WTC11 (cell line): ENCODE results near the gene SSR2. TPM values are rescaled to one million over a fixed set of nuclear protein-coding genes. Genes with fewer than 3 reads are reported as not detected.

Source experiments
- ATAC-seq: fragments of 200-7000 bp; cut with Tn5 transposase; 2 replicates; pipeline ENCODE4 v1.10.0; 2021; ENCODE audit warnings: mild to moderate bottlenecking, moderate library complexity
- CTCF ChIA-PET: fragments of 300-600 bp; sonication (Branson Sonifier 250); formaldehyde crosslinking; loops from one replicate; lab custom pipeline; 2021; ENCODE audit warnings: antibody characterized with exemption; lab: Charles Lee
- POLR2A ChIA-PET: fragments of 350-600 bp; sonication (Branson Sonifier 250); formaldehyde crosslinking; loops from one replicate; lab custom pipeline; 2021; ENCODE audit warnings: antibody characterized with exemption; lab: Charles Lee
- DNase-seq: peaks from one replicate; pipeline ENCODE4 v3.0.0; 2021; ENCODE audit warnings: low spot score
- H3K27ac Mint-ChIP-seq: 2 replicates; pipeline ENCODE4 v1.8.0; 2021; ENCODE audit warnings: mixed read lengths
- H3K27me3 Mint-ChIP-seq: 2 replicates; pipeline ENCODE4 v1.8.0; 2021; ENCODE audit warnings: low read depth, mild to moderate bottlenecking, moderate library complexity, mixed read lengths
- H3K36me3 Mint-ChIP-seq: 2 replicates; pipeline ENCODE4 v1.8.0; 2021; ENCODE audit warnings: mixed read lengths
- H3K4me1 Mint-ChIP-seq: 2 replicates; pipeline ENCODE4 v1.8.0; 2022; ENCODE audit warnings: mixed read lengths
- H3K4me3 Mint-ChIP-seq: 2 replicates; pipeline ENCODE4 v1.8.0; 2021; ENCODE audit warnings: mild to moderate bottlenecking, moderate library complexity, mixed read lengths
- H3K9me3 Mint-ChIP-seq: 2 replicates; pipeline ENCODE4 v1.8.0; 2021; ENCODE audit warnings: mixed read lengths
- AR ChIP-seq: fragments of 250-450 bp; sonication (Bioruptor Pico); IDR thresholded peaks from 2 replicates; pipeline ENCODE4 v1.9.0; 2021; ENCODE audit warnings: mild to moderate bottlenecking
- ATF3 ChIP-seq: sonication (generic); formaldehyde crosslinking; conservative IDR thresholded peaks from 2 replicates; pipeline ENCODE4 v1.8.1; 2022; ENCODE audit warnings: mild to moderate bottlenecking, missing genetic modification reagents
- ESRRA ChIP-seq: sonication (generic); formaldehyde crosslinking; IDR thresholded peaks from 2 replicates; pipeline ENCODE4 v1.8.1; 2022; ENCODE audit warnings: mild to moderate bottlenecking, missing genetic modification reagents, borderline replicate concordance
- KAT7 ChIP-seq: sonication (generic); formaldehyde crosslinking; IDR thresholded peaks from 2 replicates; pipeline ENCODE4 v1.8.1; 2023; ENCODE audit warnings: missing genetic modification reagents, mild to moderate bottlenecking, borderline replicate concordance
- NFE2L1 ChIP-seq: sonication (generic); formaldehyde crosslinking; IDR thresholded peaks from 2 replicates; pipeline ENCODE4 v1.8.1; 2023; ENCODE audit warnings: missing genetic modification reagents
- PREB ChIP-seq: sonication (generic); formaldehyde crosslinking; IDR thresholded peaks from 2 replicates; pipeline ENCODE4 v1.8.1; 2022; ENCODE audit warnings: mild to moderate bottlenecking, missing genetic modification reagents, moderate library complexity, borderline replicate concordance
- RORB ChIP-seq: fragments of 250-450 bp; sonication (Bioruptor Pico); IDR thresholded peaks from 2 replicates; pipeline ENCODE4 v1.9.0; 2021; ENCODE audit warnings: mild to moderate bottlenecking
- TP53 ChIP-seq: sonication (generic); formaldehyde crosslinking; IDR thresholded peaks from 2 replicates; pipeline ENCODE4 v1.8.1; 2023; ENCODE audit warnings: mild to moderate bottlenecking, missing genetic modification reagents
- ZNF219 ChIP-seq: sonication (generic); formaldehyde crosslinking; IDR thresholded peaks from 2 replicates; pipeline ENCODE4 v1.8.0; 2023; ENCODE audit warnings: missing genetic modification reagents, mild to moderate bottlenecking, borderline replicate concordance
- total RNA-seq: library from RNA; stranded (reverse); gene quantifications from 3 replicates; pipeline ENCODE4 v1.2.3, GENCODE V29; 2021

The SSR2 gene
- total RNA-seq, 1 experiment from 2014 or later: 175 TPM

DNA sequence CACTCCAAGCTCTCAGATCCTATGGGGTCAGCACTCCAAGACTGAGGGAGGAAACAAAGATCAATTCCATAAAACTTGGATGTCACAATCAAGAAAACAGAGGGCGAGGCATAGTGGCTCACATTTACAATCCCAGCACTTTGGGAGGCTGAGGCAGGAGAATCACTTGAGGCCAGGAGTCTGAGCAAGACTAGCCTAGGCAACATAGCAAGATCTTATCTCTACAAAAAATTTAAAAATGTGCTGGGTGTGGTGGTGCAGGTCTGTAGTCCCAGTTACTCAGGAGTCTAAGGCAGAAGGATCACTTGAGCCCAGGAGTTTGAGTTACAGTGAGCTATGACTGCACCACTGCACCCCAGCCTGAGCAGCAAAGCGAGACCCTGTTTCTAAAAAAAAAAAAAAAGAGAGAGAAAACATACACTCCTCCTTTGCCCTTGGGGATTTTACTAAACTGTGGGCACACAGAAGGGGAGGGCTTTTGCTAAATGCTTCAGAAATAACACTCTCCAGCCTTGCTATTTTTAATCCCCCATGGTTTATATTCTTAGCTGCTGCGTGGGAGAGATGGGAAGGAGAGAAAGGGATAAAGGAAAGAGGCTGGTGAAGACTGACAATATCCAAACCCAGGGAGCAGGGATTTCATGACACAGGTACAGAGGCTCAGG is 60.5 kb downstream of the SSR2 start:
- no peak for TF ChIP-seq ATF3 (CRISPR knock-in tag)
- TF ChIP-seq ESRRA (CRISPR knock-in tag): no peak
- no peak for TF ChIP-seq KAT7 (CRISPR knock-in tag)
- no peak for TF ChIP-seq RORB (CRISPR knock-in tag)
- no peak for TF ChIP-seq TP53 (CRISPR knock-in tag)
- no peak for TF ChIP-seq PREB
- TF ChIP-seq ZNF219 (CRISPR knock-in tag): no peak
- no peak for TF ChIP-seq NFE2L1 (CRISPR knock-in tag)
- no peak for TF ChIP-seq AR (CRISPR knock-in tag)
- Mint-ChIP-seq H3K27ac (peak overlapping the region; percentile 23; the same call in 1 of the 2 replicates), H3K4me3 (no peak overlapping the region), H3K27me3 (no peaks in the 10 kb centered on the region), H3K36me3 (peaks cover 63% of the 10 kb centered on the region), H3K4me1 (no peaks in the 10 kb centered on the region), H3K9me3 (no peaks in the 10 kb centered on the region)
- CTCF ChIA-PET: interaction anchor here (1.0 kb wide), 1 partner anchor 18 kb away, joined by 3 read pairs; the partner anchor contains the start of gene ARHGEF2
- ATAC-seq (no peak), DNase-seq (no peak)
- POLR2A ChIA-PET: interaction anchor here (0.6 to 0.7 kb wide), 2 partner anchors 18 to 181 kb away, joined by 4 to 6 read pairs; no protein-coding TSS in a partner anchor

Other genes with a start within 250 kb of the SSR2 start
- gene GON4L, start 163.7 kb downstream of the SSR2 start, total RNA-seq: 44.6 to 54.4 TPM (median 46.6 TPM) in 3 replicates
- 6.1 to 8.9 TPM (median 7.5 TPM) in 3 replicates for gene SYT11, start 161.4 kb downstream of the SSR2 start, total RNA-seq
- gene RIT1, start 109.6 kb downstream of the SSR2 start, total RNA-seq: 25.1 to 29.3 TPM (median 27.2 TPM) in 3 replicates
- gene KHDC4, start 86.5 kb downstream of the SSR2 start, total RNA-seq: 46.0 to 64.4 TPM (median 59.8 TPM) in 3 replicates
- not detected in 3 replicates for gene RXFP4, start 79.3 kb downstream of the SSR2 start, total RNA-seq
- gene ARHGEF2, start 42.4 kb downstream of the SSR2 start, total RNA-seq: 60.0 to 69.5 TPM (median 66.2 TPM) in 3 replicates
- gene UBQLN4, start 32.8 kb upstream of the SSR2 start, total RNA-seq: 35.0 to 37.3 TPM (median 36.3 TPM) in 3 replicates
- gene LAMTOR2, start 33.8 kb upstream of the SSR2 start, total RNA-seq: 62.4 to 75.7 TPM (median 73.8 TPM) in 3 replicates
- 61.9 to 82.8 TPM (median 82.5 TPM) in 3 replicates for gene RAB25, start 40.2 kb upstream of the SSR2 start, total RNA-seq
- 66.3 to 79.1 TPM (median 70.6 TPM) in 3 replicates for gene MEX3A, start 61.5 kb upstream of the SSR2 start, total RNA-seq
- 40.7 to 68.8 TPM (median 46.2 TPM) in 3 replicates for gene LMNA, start 93.8 kb upstream of the SSR2 start, total RNA-seq
- 6.9 to 12.4 TPM (median 8.7 TPM) in 3 replicates for gene SEMA4A, start 132.6 kb upstream of the SSR2 start, total RNA-seq
- gene SLC25A44, start 173.2 kb upstream of the SSR2 start, total RNA-seq: 17.9 to 29.1 TPM (median 19.7 TPM) in 3 replicates
- 112 to 129 TPM (median 115 TPM) in 3 replicates for gene PMF1, start 192.1 kb upstream of the SSR2 start, total RNA-seq
- gene BGLAP, start 221.2 kb upstream of the SSR2 start, total RNA-seq: 2.3 to 3.8 TPM (median 2.6 TPM) in 3 replicates
- 5.9 to 7.9 TPM (median 6.5 TPM) in 3 replicates for gene PAQR6, start 227.1 kb upstream of the SSR2 start, total RNA-seq